ENCODE data around the gene BUD13.

- TF ChIP-seq, protein P1, sequence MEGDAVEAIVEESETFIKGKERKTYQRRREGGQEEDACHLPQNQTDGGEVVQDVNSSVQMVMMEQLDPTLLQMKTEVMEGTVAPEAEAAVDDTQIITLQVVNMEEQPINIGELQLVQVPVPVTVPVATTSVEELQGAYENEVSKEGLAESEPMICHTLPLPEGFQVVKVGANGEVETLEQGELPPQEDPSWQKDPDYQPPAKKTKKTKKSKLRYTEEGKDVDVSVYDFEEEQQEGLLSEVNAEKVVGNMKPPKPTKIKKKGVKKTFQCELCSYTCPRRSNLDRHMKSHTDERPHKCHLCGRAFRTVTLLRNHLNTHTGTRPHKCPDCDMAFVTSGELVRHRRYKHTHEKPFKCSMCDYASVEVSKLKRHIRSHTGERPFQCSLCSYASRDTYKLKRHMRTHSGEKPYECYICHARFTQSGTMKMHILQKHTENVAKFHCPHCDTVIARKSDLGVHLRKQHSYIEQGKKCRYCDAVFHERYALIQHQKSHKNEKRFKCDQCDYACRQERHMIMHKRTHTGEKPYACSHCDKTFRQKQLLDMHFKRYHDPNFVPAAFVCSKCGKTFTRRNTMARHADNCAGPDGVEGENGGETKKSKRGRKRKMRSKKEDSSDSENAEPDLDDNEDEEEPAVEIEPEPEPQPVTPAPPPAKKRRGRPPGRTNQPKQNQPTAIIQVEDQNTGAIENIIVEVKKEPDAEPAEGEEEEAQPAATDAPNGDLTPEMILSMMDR (IDR thresholded peaks at IDR 0.05 in 4 of 5, conservative IDR thresholded peaks at IDR 0.05 in 1 of 5) = no peak
- no peak for TF ChIP-seq POLR2A (IDR thresholded peaks at IDR 0.05)
These were observed 17.6 kb upstream of the BUD13 start for GRCh38 chr11:116790167-116791001.

All from gastrocnemius medialis (tissue), 4 donors.